ENCODE data around the gene PAM.
"Not testable (repeated sequence)": the region's sequence is repeated elsewhere in the genome, so short reads cannot be mapped to it uniquely, and the experiment has no call there.

The PAM gene

DNA sequence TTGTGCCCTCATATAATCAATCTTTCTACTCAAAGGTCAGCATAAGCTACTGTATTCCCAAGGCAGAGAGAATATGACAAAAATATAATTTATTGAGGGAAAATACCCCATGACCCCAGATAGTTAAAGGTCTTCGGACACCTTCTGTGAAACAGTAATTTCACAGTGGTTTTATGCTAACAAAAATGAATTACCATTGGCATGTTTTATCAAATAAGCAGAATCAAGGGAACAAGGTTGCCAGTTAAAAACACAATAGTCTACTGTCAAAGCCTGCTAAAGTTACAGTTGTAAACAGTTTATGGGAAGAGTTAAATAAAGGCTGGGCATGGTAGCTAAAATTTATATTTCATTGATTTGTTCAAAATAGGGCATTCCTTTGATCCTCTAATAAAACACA is 210.5 kb downstream of the PAM start:
- intact Hi-C loops (cut with micrococcal nuclease), result no loop called here
- Mint-ChIP-seq H3K27ac (no peak overlapping the region), H3K36me3 (ENCODE audit: low read depth) (no peaks in the 10 kb centered on the region), H3K4me3 (no peak overlapping the region), H3K9me3 (no peaks in the 10 kb centered on the region), H3K27me3 (no peaks in the 10 kb centered on the region), H3K4me1 (ENCODE audit: low read depth) (peaks cover 8% of the 10 kb centered on the region)

DNA sequence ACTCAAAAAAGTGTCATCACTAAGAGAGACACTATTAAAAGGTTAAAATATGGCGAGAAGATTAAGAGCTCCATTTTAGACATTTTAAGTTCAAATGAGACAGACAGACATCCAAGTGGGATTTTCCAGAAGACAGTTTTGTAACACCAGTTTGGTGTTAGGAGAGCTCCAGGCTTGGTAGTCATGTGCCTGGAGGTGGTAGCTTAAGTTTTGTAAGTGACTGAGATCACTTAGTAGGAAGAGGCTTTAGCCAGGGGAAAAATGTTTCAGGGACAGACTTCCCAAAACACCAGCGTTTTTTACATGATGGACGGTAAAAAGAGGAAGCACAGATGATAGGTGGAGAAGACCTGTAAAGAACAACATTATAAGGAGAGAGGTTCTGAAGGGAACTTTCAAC is 214.5 kb downstream of the PAM start:
- intact Hi-C loops (cut with micrococcal nuclease), result no loop called here
- no peaks in the 10 kb centered on the region for H3K36me3 Mint-ChIP-seq (ENCODE audit: low read depth)
- H3K9me3 Mint-ChIP-seq, result no peaks in the 10 kb centered on the region
- H3K4me3 Mint-ChIP-seq, result no peak overlapping the region
- H3K27me3 Mint-ChIP-seq, result no peaks in the 10 kb centered on the region
- H3K27ac Mint-ChIP-seq, result no peak overlapping the region
- H3K4me1 Mint-ChIP-seq (ENCODE audit: low read depth), result peaks cover 8% of the 10 kb centered on the region

DNA sequence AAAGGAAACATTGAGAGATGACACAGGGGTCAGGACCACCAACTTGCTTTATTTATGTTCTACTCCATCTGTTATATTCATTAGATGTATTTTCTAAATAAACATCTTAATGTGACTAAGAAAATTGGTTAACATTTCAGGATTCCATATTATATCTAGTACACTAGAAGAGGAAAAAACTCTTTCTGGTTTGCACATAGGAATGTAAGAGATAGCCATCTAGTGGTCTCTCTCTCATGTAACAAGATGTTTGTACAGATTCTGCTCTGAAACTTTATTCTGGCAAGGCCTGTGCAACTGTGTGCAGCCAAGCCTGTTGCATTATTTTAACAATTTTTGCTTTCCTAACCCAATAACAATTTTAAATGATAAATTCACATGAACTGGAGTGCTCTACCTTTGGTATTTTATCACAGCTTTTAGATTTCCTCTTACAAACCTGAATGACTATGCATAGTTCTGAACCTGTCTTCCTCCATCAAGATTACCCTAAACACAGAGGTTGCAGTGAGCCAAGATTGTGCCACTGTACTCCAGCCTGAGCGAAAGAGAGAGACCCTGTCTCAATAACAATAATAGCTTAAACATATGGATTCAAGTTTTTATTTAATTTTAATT is 216.7 kb downstream of the PAM start:
- Mint-ChIP-seq H3K4me3 (no peak overlapping the region), H3K4me1 (ENCODE audit: low read depth) (peaks cover 8% of the 10 kb centered on the region), H3K9me3 (no peaks in the 10 kb centered on the region), H3K27me3 (no peaks in the 10 kb centered on the region), H3K36me3 (ENCODE audit: low read depth) (no peaks in the 10 kb centered on the region), H3K27ac (no peak overlapping the region)
- intact Hi-C loops (cut with micrococcal nuclease), result loop anchor here (1.0 kb wide), 1 partner anchor 191 kb away; no protein-coding TSS in a partner anchor

DNA sequence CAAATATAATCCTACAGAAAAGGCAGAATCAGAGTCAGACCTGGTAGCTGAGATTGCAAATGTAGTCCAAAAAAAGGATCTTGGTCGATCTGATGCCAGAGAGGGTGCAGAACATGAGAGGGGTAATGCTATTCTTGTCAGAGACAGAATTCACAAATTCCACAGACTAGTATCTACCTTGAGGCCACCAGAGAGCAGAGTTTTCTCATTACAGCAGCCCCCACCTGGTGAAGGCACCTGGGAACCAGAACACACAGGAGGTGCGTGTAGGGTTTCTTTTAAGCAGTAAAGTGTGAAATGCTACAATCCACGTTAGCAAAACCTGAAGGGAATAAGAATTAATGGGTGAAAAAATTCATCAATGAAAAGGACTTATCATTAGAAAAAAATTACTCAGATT is 219.1 kb downstream of the PAM start:
- Mint-ChIP-seq H3K4me1 (ENCODE audit: low read depth) (peaks cover 8% of the 10 kb centered on the region), H3K4me3 (no peak overlapping the region), H3K36me3 (ENCODE audit: low read depth) (no peaks in the 10 kb centered on the region)

DNA sequence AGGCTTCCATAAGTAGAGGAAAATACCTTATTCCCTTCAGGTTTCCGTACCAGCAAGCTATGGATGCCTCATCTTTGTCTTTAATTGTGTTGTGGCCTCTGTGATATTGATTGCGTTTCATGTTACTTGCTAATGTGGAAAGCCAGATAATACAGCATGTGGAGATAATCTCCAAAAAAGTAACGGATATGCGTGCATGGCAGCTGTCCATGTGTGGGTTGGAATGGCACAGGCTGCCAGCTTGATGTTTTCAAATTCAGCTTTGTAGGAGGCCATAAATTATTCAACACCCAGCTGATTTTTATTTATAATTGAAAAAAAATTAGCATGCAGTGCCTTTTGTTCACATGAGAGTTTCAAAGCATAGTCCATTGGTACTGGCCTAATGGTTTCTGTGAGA is 219.9 kb downstream of the PAM start:
- Mint-ChIP-seq H3K9me3 (no peaks in the 10 kb centered on the region), H3K4me1 (ENCODE audit: low read depth) (peaks cover under 1% of the 10 kb centered on the region), H3K27ac (no peak overlapping the region), H3K4me3 (no peak overlapping the region), H3K27me3 (no peaks in the 10 kb centered on the region), H3K36me3 (ENCODE audit: low read depth) (no peaks in the 10 kb centered on the region)
- intact Hi-C loops (cut with micrococcal nuclease), result no loop called here

More for the DNA sequence above, 219.1 kb downstream of the PAM start:
- Mint-ChIP-seq H3K27me3 (no peaks in the 10 kb centered on the region), H3K27ac (no peak overlapping the region), H3K9me3 (no peaks in the 10 kb centered on the region)
- intact Hi-C loops (cut with micrococcal nuclease), result no loop called here

DNA sequence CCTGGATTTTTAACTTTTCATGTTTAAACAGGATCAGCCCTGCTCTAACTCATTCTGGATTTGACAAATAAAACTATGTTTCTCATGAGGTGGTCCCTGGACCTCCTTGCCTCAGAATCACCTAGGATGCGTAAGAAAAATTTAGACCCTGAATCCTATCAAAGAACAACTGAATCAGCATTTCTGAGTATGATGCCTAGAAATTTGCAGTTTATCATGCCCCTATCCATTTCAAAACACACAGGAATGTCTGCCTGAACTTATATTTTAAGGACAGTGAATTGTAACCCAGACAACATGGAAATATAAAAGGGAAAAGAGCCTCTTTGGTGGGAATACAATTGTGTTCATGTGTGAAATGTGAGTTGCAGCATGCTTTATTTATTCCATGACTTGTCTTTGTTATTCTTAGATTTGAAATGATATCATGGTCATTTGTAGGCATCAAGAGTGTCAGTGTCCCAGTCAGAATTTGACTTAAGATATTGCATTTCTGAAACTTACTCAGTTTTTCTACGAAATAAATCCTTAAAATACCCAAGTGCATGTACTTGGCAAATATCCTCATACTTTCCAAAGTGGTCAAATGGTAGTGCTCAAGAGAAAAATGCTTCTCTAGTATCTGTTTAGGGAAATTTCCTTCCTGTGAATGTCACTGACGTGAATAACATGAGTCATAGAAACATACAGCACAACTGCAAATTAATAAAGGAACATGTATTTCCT is 220.5 kb downstream of the PAM start:
- intact Hi-C loops (cut with micrococcal nuclease), result no loop called here
- Mint-ChIP-seq H3K36me3 (ENCODE audit: low read depth) (no peaks in the 10 kb centered on the region), H3K4me3 (no peak overlapping the region), H3K9me3 (no peaks in the 10 kb centered on the region), H3K4me1 (ENCODE audit: low read depth) (no peaks in the 10 kb centered on the region), H3K27ac (no peak overlapping the region), H3K27me3 (no peaks in the 10 kb centered on the region)

DNA sequence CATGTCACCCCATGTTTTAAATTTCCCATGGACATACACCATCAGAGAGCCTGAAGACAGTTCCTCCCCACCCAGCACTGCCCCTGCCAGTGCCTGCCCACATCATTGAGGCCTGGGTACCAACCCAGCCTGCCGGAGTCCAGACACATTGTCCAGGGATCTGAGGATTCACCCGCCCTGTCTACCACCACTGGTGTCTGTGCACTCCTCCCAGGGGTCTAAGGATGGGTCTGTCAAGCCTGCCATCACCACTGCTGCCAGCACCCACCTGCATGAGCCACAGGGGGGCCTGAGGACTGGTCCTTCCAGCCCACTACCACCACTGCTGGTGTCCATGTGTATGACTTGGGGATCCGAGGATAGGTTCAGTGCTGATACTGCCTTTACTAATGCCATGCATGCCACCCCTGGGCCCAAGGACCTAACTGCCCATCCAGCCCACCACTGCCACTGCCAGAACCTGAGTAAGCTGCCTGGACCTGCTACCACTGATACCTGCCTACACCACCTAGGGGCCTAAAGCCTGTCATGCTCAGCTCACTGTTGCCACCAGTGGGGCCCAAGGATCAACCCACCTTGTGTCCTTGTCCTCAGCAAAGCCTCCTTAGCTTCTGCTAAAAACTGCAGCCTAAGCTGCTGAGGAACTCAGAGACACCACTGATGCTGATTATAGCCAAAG is 227.0 kb downstream of the PAM start:
- intact Hi-C loops (cut with micrococcal nuclease), result no loop called here
- Mint-ChIP-seq H3K27ac (no peak overlapping the region), H3K4me1 (ENCODE audit: low read depth) (no peaks in the 10 kb centered on the region), H3K4me3 (no peak overlapping the region), H3K27me3 (no peaks in the 10 kb centered on the region), H3K9me3 (peaks cover 29% of the 10 kb centered on the region), H3K36me3 (ENCODE audit: low read depth) (no peaks in the 10 kb centered on the region)

DNA sequence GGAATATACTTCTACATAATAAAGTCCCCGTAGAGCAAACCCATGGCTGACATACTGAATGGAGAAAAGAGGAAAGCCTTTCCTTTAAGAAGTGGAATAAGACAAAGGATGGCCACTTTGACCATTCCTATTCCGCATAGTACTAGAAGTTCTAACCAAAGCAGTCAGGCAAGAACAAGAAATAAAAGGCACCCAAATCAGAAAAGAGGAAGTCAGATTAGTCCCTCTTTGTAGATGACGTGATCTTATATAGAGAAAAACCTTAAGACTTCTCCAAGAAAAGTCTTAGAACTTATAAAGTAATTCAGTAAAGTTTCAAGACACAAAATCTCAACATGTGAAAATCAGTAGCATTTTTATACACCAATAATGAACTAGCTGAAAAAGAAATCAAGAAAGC is 231.0 kb downstream of the PAM start:
- Mint-ChIP-seq H3K27ac (no peak overlapping the region), H3K36me3 (ENCODE audit: low read depth) (no peaks in the 10 kb centered on the region), H3K4me3 (no peak overlapping the region), H3K9me3 (peaks cover 29% of the 10 kb centered on the region), H3K27me3 (no peaks in the 10 kb centered on the region), H3K4me1 (ENCODE audit: low read depth) (no peaks in the 10 kb centered on the region)
- intact Hi-C loops (cut with micrococcal nuclease), result no loop called here

DNA sequence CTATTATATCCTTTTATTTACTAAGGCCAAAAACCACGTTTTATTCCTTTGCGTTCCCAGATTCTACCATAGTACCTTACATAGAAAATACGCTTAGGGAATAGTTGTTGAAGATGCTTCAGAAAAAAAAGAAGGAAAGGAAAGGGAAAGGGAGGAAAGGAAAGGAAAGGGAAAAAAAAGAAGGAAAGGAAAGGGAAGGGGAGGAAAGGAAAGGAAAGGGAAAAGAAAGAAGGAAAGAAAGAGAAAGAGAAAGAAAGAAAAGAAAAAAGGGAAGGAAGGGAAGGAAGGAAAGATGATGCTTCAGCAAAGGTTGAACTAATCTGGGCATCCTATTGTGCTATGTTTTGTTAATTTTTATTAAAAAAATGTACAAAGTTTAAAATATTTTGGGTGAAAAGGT is 233.4 kb downstream of the PAM start:
- Mint-ChIP-seq H3K27ac (no peak overlapping the region), H3K4me3 (no peak overlapping the region), H3K36me3 (ENCODE audit: low read depth) (no peaks in the 10 kb centered on the region), H3K27me3 (no peaks in the 10 kb centered on the region), H3K4me1 (ENCODE audit: low read depth) (no peaks in the 10 kb centered on the region), H3K9me3 (peaks cover 10% of the 10 kb centered on the region)
- intact Hi-C loops (cut with micrococcal nuclease), result no loop called here

DNA sequence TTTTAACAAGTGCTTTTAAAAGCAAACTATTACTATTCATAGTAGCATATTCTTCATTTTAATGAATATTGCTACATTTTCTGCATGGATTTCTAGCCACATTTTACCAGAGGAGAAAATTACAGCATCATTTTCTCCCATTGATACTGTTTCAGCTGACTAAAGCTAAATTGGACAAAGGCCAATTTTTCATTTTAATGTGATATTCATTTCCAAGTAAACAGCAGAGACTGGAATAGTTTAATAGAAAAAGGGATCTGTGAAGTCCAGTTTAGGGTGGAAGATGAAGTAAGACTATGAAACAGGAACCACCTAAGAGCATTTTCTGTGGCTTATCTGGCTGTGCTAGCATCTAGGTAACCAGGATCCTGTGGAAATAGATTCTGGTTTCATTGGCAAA is 236.7 kb downstream of the PAM start:
- intact Hi-C loops (cut with micrococcal nuclease), result no loop called here
- H3K27ac Mint-ChIP-seq, result no peak overlapping the region
- H3K4me3 Mint-ChIP-seq, result no peak overlapping the region
- no peaks in the 10 kb centered on the region for H3K36me3 Mint-ChIP-seq (ENCODE audit: low read depth)
- no peaks in the 10 kb centered on the region for H3K9me3 Mint-ChIP-seq
- no peaks in the 10 kb centered on the region for H3K4me1 Mint-ChIP-seq (ENCODE audit: low read depth)
- no peaks in the 10 kb centered on the region for H3K27me3 Mint-ChIP-seq

DNA sequence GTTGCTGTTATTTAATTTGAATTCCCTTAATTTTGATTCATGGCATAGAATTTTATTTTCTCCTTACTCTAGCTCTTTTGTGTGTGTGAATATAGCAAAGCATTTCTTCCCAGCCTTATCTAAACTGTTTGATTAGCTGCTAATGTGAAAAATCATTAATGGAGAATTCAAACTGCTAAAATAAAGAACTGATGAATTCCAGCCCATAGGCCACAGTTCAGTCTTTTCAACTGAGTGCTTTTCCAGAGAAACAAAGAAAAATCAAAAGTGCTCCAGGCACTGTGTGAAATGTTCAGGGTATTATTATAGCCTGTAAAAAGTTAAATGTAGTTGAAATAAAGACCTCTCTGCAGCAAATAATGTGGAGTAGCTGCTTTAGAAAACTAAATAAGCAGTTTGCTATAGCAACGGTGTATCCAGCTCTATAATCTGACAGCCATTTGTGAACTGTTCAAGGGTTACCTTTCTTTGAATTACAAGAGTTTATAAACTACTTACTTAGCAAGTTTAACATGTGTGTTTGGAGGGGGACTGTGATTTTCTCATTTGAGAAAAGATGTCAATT is 241.0 kb downstream of the PAM start:
- intact Hi-C loops (cut with micrococcal nuclease), result no loop called here
- H3K4me3 Mint-ChIP-seq, result no peak overlapping the region
- H3K4me1 Mint-ChIP-seq (ENCODE audit: low read depth), result no peaks in the 10 kb centered on the region
- peaks cover 15% of the 10 kb centered on the region for H3K9me3 Mint-ChIP-seq
- H3K27me3 Mint-ChIP-seq, result no peaks in the 10 kb centered on the region
- peaks cover 5% of the 10 kb centered on the region for H3K36me3 Mint-ChIP-seq (ENCODE audit: low read depth)
- H3K27ac Mint-ChIP-seq, result no peak overlapping the region

DNA sequence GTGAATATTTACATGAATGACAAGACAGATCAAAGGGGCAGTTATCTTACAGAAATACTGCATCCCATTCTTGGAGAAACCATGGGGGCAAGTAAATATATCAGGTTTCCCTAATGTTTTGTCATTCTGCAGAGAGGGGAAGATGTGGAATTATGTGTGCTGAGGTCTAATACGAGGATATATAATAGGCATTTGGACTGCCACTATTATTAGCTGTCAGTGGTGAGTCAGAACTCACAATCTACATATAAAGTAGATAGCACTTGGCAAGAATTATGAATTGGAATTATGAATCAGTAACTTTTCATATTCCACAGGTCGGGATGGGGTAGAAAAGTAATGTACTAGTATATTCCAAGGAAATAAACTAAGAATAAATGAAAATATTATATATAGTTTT is 243.1 kb downstream of the PAM start:
- Mint-ChIP-seq H3K27me3 (no peaks in the 10 kb centered on the region), H3K9me3 (peaks cover 15% of the 10 kb centered on the region), H3K4me1 (ENCODE audit: low read depth) (no peaks in the 10 kb centered on the region), H3K27ac (no peak overlapping the region), H3K4me3 (no peak overlapping the region), H3K36me3 (ENCODE audit: low read depth) (peaks cover 5% of the 10 kb centered on the region)
- intact Hi-C loops (cut with micrococcal nuclease), result no loop called here

DNA sequence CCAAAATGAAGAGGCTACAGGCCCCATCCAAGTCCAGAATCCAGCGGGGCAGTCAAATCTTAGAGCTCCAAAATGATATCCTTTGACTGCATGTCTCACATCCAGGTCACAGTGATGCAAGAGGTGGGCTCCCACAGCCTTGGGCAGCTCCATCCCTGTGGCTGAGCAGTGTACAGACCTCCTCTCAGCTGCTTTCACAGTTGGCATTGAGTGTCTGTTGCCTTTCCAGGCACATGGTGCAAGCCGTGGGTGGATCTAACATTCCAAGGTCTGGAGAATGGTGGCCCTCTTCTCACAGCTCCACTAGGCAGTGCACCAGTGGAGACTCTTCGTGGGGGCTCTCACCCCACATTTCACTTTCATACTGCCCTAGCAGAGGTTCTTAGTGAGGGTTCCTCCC is 244.1 kb downstream of the PAM start:
- Mint-ChIP-seq H3K27me3 (no peaks in the 10 kb centered on the region), H3K4me1 (ENCODE audit: low read depth) (no peaks in the 10 kb centered on the region), H3K36me3 (ENCODE audit: low read depth) (peaks cover 5% of the 10 kb centered on the region), H3K9me3 (peaks cover 15% of the 10 kb centered on the region), H3K27ac (no peak overlapping the region), H3K4me3 (no peak overlapping the region)
- intact Hi-C loops (cut with micrococcal nuclease), result no loop called here

DNA sequence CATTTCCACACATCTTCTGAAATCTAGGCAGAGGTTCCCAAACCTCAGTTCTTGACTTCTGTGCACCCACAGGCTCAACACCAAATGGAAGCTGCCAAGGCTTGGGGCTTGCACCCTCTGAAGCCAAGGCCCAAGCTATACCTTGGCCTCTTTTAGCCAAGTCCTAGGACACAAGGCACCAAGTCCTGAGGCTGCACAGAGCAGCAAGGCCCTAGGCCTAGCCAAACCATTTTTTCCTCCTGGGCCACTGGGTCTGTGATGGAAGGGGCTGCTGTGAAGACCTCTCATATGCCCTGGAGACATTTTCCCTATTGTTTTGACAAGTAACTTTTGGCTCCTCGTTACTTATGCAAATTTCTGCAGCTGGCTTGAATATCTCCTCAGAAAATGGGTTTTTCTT is 244.5 kb downstream of the PAM start:
- H3K4me1 Mint-ChIP-seq (ENCODE audit: low read depth); intact Hi-C loops (cut with micrococcal nuclease); H3K4me3 Mint-ChIP-seq; H3K27ac Mint-ChIP-seq; H3K27me3 Mint-ChIP-seq; H3K36me3 Mint-ChIP-seq (ENCODE audit: low read depth): not testable (repeated sequence)
- peaks cover 15% of the 10 kb centered on the region for H3K9me3 Mint-ChIP-seq

All from dendritic cell treated with granulocyte-macrophage colony-stimulating factor and Interleukin-4, amounts not matched to agents 40 ng/mL and 50 ng/mL, for 4 days (primary cell).